DMS79 treated with DMSO at 0.1 percent for 48 hours (cell line): ENCODE data around the gene GGTLC2.
"Not testable (repeated sequence)": the region's sequence is repeated elsewhere in the genome, so short reads cannot be mapped to it uniquely, and the experiment has no call there.

Experiments used
- DNase-seq: peaks from one replicate; lab custom pipeline; 2025; lab: John Stamatoyannopoulos, UW

Gene GGTLC2

GRCh38 chr22:22644314-22644713, at the start of gene GGTLC2:
Gene GGTLC2 (plus strand): TSS chr22:22644614. CDS start chr22:22646346, 1,732 bp downstream.
- not testable (repeated sequence) for DNase-seq

- no peak for DNase-seq
These were observed 49.2 kb upstream of the GGTLC2 start for GRCh38 chr22:22595001-22595835.

GRCh38 chr22:22598144-22598543, 46.3 kb upstream of the GGTLC2 start:
- no peak for DNase-seq

- no peak for DNase-seq
These were observed 45.2 kb upstream of the GGTLC2 start for GRCh38 chr22:22599248-22599647.

GRCh38 chr22:22600531-22601261, 43.7 kb upstream of the GGTLC2 start:
- no peak for DNase-seq

GRCh38 chr22:22603470-22603947, 40.9 kb upstream of the GGTLC2 start:
- no peak for DNase-seq

GRCh38 chr22:22604326-22605073, 39.9 kb upstream of the GGTLC2 start:
- DNase-seq = no peak

- DNase-seq = no peak
These were observed 39.4 kb upstream of the GGTLC2 start for GRCh38 chr22:22605074-22605404.

- not testable (repeated sequence) for DNase-seq
These were observed 36.4 kb upstream of the GGTLC2 start for GRCh38 chr22:22608022-22608421.

GRCh38 chr22:22609291-22609690, 35.1 kb upstream of the GGTLC2 start:
- DNase-seq = no peak

- DNase-seq = no peak
These were observed 31.9 kb upstream of the GGTLC2 start for GRCh38 chr22:22612516-22612915.

- DNase-seq = no peak
These were observed 30.3 kb upstream of the GGTLC2 start for GRCh38 chr22:22614065-22614464.

GRCh38 chr22:22616636-22617035, 27.8 kb upstream of the GGTLC2 start:
- DNase-seq = no peak

- no peak for DNase-seq
These were observed 26.0 kb upstream of the GGTLC2 start for GRCh38 chr22:22618448-22618847.

- DNase-seq = no peak
These were observed 25.5 kb upstream of the GGTLC2 start for GRCh38 chr22:22618923-22619322.

- no peak for DNase-seq
These were observed 24.5 kb upstream of the GGTLC2 start for GRCh38 chr22:22619765-22620414.

- not testable (repeated sequence) for DNase-seq
These were observed 15.6 kb upstream of the GGTLC2 start for GRCh38 chr22:22628546-22629495.

- DNase-seq = not testable (repeated sequence)
These were observed 13.2 kb upstream of the GGTLC2 start for GRCh38 chr22:22631223-22631652.

GRCh38 chr22:22632226-22632625, 12.2 kb upstream of the GGTLC2 start:
- DNase-seq = not testable (repeated sequence)

- DNase-seq = not testable (repeated sequence)
These were observed 10.9 kb upstream of the GGTLC2 start for GRCh38 chr22:22633533-22633932.

GRCh38 chr22:22636260-22636659, 8.2 kb upstream of the GGTLC2 start:
- DNase-seq = not testable (repeated sequence)
